ENCODE measurements around the gene RIMS1.

The RIMS1 gene

DNA sequence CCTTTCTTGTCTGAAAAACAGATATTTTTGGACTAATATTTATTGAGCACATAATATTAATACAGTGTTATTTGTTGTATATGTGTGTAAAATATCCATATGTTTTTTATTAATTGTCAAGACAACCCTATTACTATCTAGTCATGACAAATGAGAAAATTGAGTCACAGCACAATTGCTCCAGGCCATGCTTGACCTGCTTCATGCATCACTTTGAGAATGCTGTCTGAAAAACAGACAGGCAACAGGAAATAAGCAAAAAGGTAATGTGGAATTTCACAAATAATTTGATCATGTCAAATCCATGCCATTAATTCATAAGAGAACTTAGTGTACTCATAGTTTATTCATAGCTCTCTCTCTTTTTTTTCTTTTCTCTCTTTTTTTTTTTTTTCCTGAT lies 246.5 kb downstream of the RIMS1 start:
- TF ChIP-seq ZFX (IDR thresholded peaks at IDR 0.05; ENCODE audit: borderline replicate concordance), result no peak
- TF ChIP-seq, protein P1, sequence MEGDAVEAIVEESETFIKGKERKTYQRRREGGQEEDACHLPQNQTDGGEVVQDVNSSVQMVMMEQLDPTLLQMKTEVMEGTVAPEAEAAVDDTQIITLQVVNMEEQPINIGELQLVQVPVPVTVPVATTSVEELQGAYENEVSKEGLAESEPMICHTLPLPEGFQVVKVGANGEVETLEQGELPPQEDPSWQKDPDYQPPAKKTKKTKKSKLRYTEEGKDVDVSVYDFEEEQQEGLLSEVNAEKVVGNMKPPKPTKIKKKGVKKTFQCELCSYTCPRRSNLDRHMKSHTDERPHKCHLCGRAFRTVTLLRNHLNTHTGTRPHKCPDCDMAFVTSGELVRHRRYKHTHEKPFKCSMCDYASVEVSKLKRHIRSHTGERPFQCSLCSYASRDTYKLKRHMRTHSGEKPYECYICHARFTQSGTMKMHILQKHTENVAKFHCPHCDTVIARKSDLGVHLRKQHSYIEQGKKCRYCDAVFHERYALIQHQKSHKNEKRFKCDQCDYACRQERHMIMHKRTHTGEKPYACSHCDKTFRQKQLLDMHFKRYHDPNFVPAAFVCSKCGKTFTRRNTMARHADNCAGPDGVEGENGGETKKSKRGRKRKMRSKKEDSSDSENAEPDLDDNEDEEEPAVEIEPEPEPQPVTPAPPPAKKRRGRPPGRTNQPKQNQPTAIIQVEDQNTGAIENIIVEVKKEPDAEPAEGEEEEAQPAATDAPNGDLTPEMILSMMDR (IDR thresholded peaks at IDR 0.05), result no peak
- no peak overlapping the region for H3K27ac ChIP-seq

DNA sequence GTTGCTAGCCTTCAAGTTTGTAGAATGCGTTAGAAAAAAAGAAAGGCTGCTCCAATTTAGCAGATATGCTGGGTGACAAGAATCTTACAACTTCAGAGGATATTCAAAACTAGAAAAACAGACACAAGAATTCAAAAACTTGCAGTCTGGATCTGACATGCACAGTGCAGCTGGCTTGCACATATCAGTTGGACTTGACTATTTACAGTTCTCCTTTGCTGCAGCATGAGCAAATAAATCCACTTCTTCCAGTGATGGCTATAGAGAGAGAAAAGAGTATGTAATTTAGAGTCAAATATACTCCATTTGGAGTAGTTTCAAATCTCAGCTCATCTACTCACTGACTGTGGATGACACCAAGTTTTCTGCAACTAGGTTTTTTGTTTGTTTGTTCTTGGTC lies 247.0 kb downstream of the RIMS1 start:
- no peak overlapping the region for H3K27ac ChIP-seq
- no peak for TF ChIP-seq ZFX (IDR thresholded peaks at IDR 0.05; ENCODE audit: borderline replicate concordance)
- TF ChIP-seq, protein P1 (IDR thresholded peaks at IDR 0.05), result no peak

DNA sequence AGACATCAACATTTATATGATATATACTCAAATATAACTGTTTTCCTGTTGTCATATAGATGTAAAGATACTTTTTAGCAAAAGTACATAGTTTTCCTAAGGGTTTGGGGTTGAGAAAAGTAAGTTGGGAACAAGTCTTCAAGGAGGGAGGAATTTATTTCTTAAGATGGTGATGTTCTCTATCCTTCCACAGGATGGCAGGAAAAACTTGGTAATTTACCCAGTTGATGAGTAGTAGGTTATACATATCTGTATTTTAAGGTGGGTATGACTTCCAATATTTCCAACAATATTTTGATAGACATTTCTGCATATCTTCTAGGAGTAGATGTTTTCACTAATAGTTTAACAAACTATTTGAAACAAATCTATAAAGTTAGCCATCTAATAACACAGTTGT lies 254.4 kb downstream of the RIMS1 start:
- H3K27ac ChIP-seq, result no peak overlapping the region
- TF ChIP-seq, protein P1 (IDR thresholded peaks at IDR 0.05), result peak; percentile 33; the same call in 1 of the 2 replicates
- no peak for TF ChIP-seq ZFX (IDR thresholded peaks at IDR 0.05; ENCODE audit: borderline replicate concordance)

DNA sequence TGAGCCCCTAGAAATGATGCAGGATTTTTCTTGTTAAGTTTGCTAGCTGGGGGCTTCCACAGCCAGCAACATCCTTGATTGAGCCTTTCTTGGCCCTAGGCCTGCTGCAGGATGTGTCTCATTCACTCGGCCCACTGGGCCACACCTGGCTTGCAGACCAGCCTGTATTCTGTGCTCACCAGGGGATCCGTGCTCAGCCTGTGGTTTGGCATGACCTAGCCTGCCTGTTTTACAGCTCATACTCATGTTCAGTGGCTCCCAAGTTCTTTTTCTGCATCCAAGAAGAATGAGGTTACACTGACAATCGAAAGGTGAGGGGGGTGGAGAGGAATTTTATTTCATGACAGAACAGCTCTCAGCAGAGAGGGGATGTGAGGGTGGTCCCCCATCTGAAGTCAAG lies 263.4 kb downstream of the RIMS1 start:
- no peak overlapping the region for H3K27ac ChIP-seq
- TF ChIP-seq ZFX (IDR thresholded peaks at IDR 0.05; ENCODE audit: borderline replicate concordance), result no peak
- TF ChIP-seq, protein P1 (IDR thresholded peaks at IDR 0.05), result no peak

DNA sequence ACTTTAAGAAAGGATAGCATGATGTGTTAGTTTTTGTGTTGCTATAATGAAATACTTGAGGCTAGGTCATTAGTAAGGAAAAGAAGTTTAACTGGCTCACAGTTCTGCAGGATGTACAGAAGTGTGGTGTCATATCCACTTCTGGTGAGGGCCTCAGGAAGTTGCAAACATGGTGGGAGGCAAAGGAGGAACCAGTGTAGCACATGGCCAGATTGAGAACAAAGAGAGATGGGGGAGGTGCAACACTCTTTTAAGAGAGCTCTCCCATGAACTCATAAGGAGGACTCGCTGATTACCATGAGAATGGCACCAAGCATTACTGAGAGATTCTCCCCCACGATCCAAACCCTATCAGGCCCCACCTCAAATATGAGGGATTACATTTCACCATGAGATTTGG lies 265.4 kb downstream of the RIMS1 start:
- no peak overlapping the region for H3K27ac ChIP-seq
- TF ChIP-seq ZFX (IDR thresholded peaks at IDR 0.05; ENCODE audit: borderline replicate concordance), result no peak
- TF ChIP-seq, protein P1 (IDR thresholded peaks at IDR 0.05), result no peak

DNA sequence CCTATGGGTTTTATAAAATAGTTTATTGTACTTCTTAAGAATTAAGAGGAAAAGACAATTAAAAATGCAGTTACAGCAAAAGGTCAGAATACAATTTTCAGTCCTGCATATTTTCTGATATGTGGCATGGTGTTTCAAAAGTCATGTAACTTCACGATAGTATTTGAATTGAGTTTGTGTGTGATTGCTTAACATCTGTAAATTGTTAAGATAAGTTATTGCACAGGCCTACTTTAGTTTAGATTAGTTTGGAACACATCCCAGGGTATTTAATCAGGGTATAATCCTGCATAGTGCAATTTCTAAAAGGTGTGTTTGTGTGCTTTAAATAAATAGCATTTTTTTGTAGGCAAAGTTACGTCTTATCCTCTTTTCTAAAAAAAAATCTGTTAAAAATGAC lies 289.6 kb downstream of the RIMS1 start:
- H3K27ac ChIP-seq, result no peak overlapping the region
- TF ChIP-seq, protein P1 (IDR thresholded peaks at IDR 0.05), result no peak
- no peak for TF ChIP-seq ZFX (IDR thresholded peaks at IDR 0.05; ENCODE audit: borderline replicate concordance)

DNA sequence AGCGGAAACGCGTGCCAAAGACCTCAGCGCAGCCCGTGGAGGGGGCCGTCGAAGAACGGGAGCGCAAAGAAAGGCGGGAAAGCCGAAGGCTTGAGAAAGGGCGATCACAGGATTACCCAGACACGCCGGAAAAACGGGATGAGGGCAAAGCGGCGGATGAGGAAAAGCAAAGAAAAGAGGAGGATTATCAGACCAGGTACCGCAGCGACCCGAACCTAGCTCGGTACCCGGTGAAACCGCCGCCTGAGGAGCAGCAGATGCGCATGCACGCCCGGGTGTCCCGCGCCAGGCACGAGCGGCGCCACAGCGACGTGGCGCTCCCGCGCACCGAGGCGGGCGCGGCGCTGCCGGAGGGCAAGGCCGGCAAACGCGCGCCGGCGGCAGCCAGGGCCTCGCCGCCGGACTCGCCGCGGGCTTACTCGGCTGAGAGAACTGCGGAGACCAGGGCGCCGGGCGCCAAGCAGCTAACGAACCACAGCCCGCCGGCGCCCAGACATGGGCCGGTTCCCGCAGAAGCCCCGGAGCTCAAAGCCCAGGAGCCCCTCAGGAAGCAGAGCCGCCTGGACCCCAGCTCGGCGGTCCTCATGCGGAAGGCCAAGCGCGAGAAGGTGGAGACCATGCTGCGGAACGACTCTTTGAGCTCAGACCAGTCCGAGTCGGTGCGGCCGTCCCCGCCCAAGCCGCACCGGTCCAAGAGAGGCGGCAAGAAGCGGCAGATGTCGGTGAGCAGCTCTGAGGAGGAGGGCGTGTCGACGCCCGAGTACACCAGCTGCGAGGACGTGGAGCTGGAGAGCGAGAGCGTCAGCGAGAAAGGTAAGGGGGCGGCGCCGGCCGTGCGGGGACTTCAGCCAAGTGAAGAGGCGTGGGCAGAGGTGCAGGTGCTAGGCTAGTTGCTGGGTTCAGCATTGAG lies 296.2 kb downstream of the RIMS1 start:
- TF ChIP-seq, protein P1 (IDR thresholded peaks at IDR 0.05), result 0 out of 2 replicates have a peak, but pooled peaks have one; percentile 6
- TF ChIP-seq ZFX (IDR thresholded peaks at IDR 0.05; ENCODE audit: borderline replicate concordance), result no peak
- H3K27ac ChIP-seq, result peak overlapping the region; percentile 83
